ENCODE results near the gene GPR18.

DNA sequence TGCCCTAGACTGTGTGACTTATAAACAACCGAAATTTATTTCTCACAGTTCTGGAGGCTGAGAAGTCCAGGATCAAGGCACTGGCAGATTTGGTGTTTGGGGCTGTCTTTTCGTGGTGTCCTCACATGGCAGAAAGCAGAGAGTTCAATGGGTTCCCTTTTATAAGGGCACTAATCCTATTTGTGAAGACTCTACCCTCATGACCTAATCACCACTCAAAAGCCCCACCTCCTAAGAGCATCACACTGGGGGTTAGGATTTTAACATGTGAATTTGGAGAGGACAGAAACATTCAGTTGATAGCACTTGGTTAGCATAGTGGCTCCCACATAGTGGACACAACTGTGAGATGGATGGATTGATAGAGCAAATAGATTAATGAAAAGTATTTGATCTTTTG, 21.5 kb upstream of the GPR18 start:
- TF ChIP-seq POLR2A (IDR thresholded peaks at IDR 0.05), result no peak
- TF ChIP-seq, protein P1, sequence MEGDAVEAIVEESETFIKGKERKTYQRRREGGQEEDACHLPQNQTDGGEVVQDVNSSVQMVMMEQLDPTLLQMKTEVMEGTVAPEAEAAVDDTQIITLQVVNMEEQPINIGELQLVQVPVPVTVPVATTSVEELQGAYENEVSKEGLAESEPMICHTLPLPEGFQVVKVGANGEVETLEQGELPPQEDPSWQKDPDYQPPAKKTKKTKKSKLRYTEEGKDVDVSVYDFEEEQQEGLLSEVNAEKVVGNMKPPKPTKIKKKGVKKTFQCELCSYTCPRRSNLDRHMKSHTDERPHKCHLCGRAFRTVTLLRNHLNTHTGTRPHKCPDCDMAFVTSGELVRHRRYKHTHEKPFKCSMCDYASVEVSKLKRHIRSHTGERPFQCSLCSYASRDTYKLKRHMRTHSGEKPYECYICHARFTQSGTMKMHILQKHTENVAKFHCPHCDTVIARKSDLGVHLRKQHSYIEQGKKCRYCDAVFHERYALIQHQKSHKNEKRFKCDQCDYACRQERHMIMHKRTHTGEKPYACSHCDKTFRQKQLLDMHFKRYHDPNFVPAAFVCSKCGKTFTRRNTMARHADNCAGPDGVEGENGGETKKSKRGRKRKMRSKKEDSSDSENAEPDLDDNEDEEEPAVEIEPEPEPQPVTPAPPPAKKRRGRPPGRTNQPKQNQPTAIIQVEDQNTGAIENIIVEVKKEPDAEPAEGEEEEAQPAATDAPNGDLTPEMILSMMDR (IDR thresholded peaks at IDR 0.05), result no peak
